Measurements from ENCODE around the gene UBL7.
"Not testable (repeated sequence)": the region's sequence is repeated elsewhere in the genome, so short reads cannot be mapped to it uniquely, and the experiment has no call there.

The UBL7 gene

GRCh38 chr15:74460871-74461846 is at the start of gene UBL7:
Gene UBL7, minus strand, starts transcription at chr15:74461160. Its CDS starts 2,293 bp downstream, at chr15:74458867.
- DNase-seq (ENCODE audit: low read depth): peak; percentile 93

GRCh38 chr15:74506515-74506840 is 45.5 kb upstream of the UBL7 start:
- DNase-seq (ENCODE audit: low read depth): no peak

- no peak for DNase-seq (ENCODE audit: low read depth)
Observed at GRCh38 chr15:74505837-74506514, 45.0 kb upstream of the UBL7 start.

- DNase-seq (ENCODE audit: low read depth): no peak
Observed at GRCh38 chr15:74504836-74505235, 43.9 kb upstream of the UBL7 start.

GRCh38 chr15:74504418-74504817 is 43.5 kb upstream of the UBL7 start:
- DNase-seq (ENCODE audit: low read depth): no peak

- no peak for DNase-seq (ENCODE audit: low read depth)
Observed at GRCh38 chr15:74502301-74502700, 41.3 kb upstream of the UBL7 start.

- no peak for DNase-seq (ENCODE audit: low read depth)
Observed at GRCh38 chr15:74500401-74500800, 39.4 kb upstream of the UBL7 start.

GRCh38 chr15:74499366-74499765 is 38.4 kb upstream of the UBL7 start:
- DNase-seq (ENCODE audit: low read depth): no peak

- no peak for DNase-seq (ENCODE audit: low read depth)
Observed at GRCh38 chr15:74497584-74497983, 36.6 kb upstream of the UBL7 start.

- no peak for DNase-seq (ENCODE audit: low read depth)
Observed at GRCh38 chr15:74496648-74497047, 35.7 kb upstream of the UBL7 start.

- no peak for DNase-seq (ENCODE audit: low read depth)
Observed at GRCh38 chr15:74490339-74490689, 29.4 kb upstream of the UBL7 start.

GRCh38 chr15:74489518-74490338 is 28.8 kb upstream of the UBL7 start:
- peak; percentile 22 for DNase-seq (ENCODE audit: low read depth)

GRCh38 chr15:74488776-74489175 is 27.8 kb upstream of the UBL7 start:
- no peak for DNase-seq (ENCODE audit: low read depth)

- no peak for DNase-seq (ENCODE audit: low read depth)
Observed at GRCh38 chr15:74482661-74483060, 21.7 kb upstream of the UBL7 start.

GRCh38 chr15:74480364-74480763 is 19.4 kb upstream of the UBL7 start:
- DNase-seq (ENCODE audit: low read depth): not testable (repeated sequence)

- not testable (repeated sequence) for DNase-seq (ENCODE audit: low read depth)
Observed at GRCh38 chr15:74471621-74472020, 10.7 kb upstream of the UBL7 start.

- DNase-seq (ENCODE audit: low read depth): no peak
Observed at GRCh38 chr15:74470631-74471395, 9.9 kb upstream of the UBL7 start.

GRCh38 chr15:74468341-74469032 is 7.5 kb upstream of the UBL7 start:
- no peak for DNase-seq (ENCODE audit: low read depth)

- no peak for DNase-seq (ENCODE audit: low read depth)
Observed at GRCh38 chr15:74466570-74466969, 5.6 kb upstream of the UBL7 start.

- DNase-seq (ENCODE audit: low read depth): no peak
Observed at GRCh38 chr15:74464897-74465296, 3.9 kb upstream of the UBL7 start.

GRCh38 chr15:74464216-74464615 is 3.3 kb upstream of the UBL7 start:
- DNase-seq (ENCODE audit: low read depth): no peak

Data from T-helper 22 cell (primary cell).